HG03460 (cell line): ENCODE measurements around the gene TTBK1.

Experiments
- ATAC-seq: cut with Tn5 transposase; IDR thresholded peaks from one replicate; pipeline ENCODE4 v1.9.1; 2021; ENCODE audit not compliant: unreplicated experiment

Gene TTBK1

GRCh38 chr6:43269273-43270007 lies 26.2 kb downstream of the TTBK1 start:
- ATAC-seq: no peak

GRCh38 chr6:43271103-43271815 lies 28.0 kb downstream of the TTBK1 start:
- ATAC-seq: no peak

GRCh38 chr6:43271944-43272343 lies 28.7 kb downstream of the TTBK1 start:
- no peak for ATAC-seq

- ATAC-seq: no peak
These were observed 30.4 kb downstream of the TTBK1 start for GRCh38 chr6:43273707-43274106.

GRCh38 chr6:43274127-43274915 lies 31.0 kb downstream of the TTBK1 start:
- no peak for ATAC-seq

GRCh38 chr6:43274916-43275597 lies 31.8 kb downstream of the TTBK1 start:
- ATAC-seq: no peak

GRCh38 chr6:43275801-43276576 lies 32.7 kb downstream of the TTBK1 start:
- no peak for ATAC-seq

- no peak for ATAC-seq
These were observed 33.5 kb downstream of the TTBK1 start for GRCh38 chr6:43276577-43277305.

- no peak for ATAC-seq
These were observed 34.0 kb downstream of the TTBK1 start for GRCh38 chr6:43277306-43277642.

- ATAC-seq: no peak
These were observed 34.6 kb downstream of the TTBK1 start for GRCh38 chr6:43277643-43278523.

GRCh38 chr6:43278524-43279078 lies 35.3 kb downstream of the TTBK1 start:
- ATAC-seq: no peak

- no peak for ATAC-seq
These were observed 37.0 kb downstream of the TTBK1 start for GRCh38 chr6:43280234-43280633.

- ATAC-seq: no peak
These were observed 38.8 kb downstream of the TTBK1 start for GRCh38 chr6:43282060-43282459.

GRCh38 chr6:43282636-43283513 lies 39.6 kb downstream of the TTBK1 start:
- no peak for ATAC-seq

- no peak for ATAC-seq
These were observed 40.2 kb downstream of the TTBK1 start for GRCh38 chr6:43283514-43283901.

- no peak for ATAC-seq
These were observed 40.6 kb downstream of the TTBK1 start for GRCh38 chr6:43283905-43284304.

- ATAC-seq: no peak
These were observed 41.9 kb downstream of the TTBK1 start for GRCh38 chr6:43284991-43285781.
